Type B pancreatic cell (in vitro differentiated cells): ENCODE results near the gene THTPA. TPM values are rescaled to one million over a fixed set of nuclear protein-coding genes. Genes with fewer than 3 reads are reported as not detected.

Experiments used
- DNase-seq: peaks from one replicate; pipeline ENCODE4 v3.0.0; 2021; ENCODE audit warnings: mixed read lengths; ENCODE audit not compliant: unreplicated experiment; ENCODE audit errors: extremely low spot score
- H3K27ac Mint-ChIP-seq: 2 replicates; pipeline ENCODE4 v1.8.0; 2021; ENCODE audit warnings: mild to moderate bottlenecking, mixed read lengths
- H3K27me3 Mint-ChIP-seq: 2 replicates; pipeline ENCODE4 v1.8.0; 2021; ENCODE audit warnings: mixed read lengths
- H3K36me3 Mint-ChIP-seq: 2 replicates; pipeline ENCODE4 v1.8.0; 2021; ENCODE audit warnings: mixed read lengths
- H3K4me1 Mint-ChIP-seq: one replicate; pipeline ENCODE4 v1.8.0; 2021; ENCODE audit warnings: mixed read lengths; ENCODE audit not compliant: unreplicated experiment
- H3K4me3 Mint-ChIP-seq: 2 replicates; pipeline ENCODE4 v1.8.0; 2021; ENCODE audit warnings: mild to moderate bottlenecking, mixed read lengths
- H3K9me3 Mint-ChIP-seq: 2 replicates; pipeline ENCODE4 v1.8.0; 2021; ENCODE audit warnings: mixed read lengths
- CTCF ChIP-seq: fragments of 200-600 bp; sonication (generic); conservative IDR thresholded peaks from 2 replicates; pipeline ENCODE4 v1.5.0; 2021; ENCODE audit warnings: antibody characterized with exemption, mild to moderate bottlenecking
- total RNA-seq: library from RNA; stranded (reverse); gene quantifications from 2 replicates; pipeline ENCODE4 v1.2.1, GENCODE V29; 2021; ENCODE audit warnings: low replicate concordance

THTPA gene
- total RNA-seq, 1 donor from 2014 or later = 16.4 TPM

GRCh38 chr14:23578560-23579310 lies 22.7 kb downstream of the THTPA start, which contains the start of gene JPH4:
JPH4 (minus strand) TSS chr14:23578790; CDS start chr14:23577453, 1,337 bp downstream.
- H3K4me1 Mint-ChIP-seq = no peaks in the 10 kb centered on the region
- H3K27ac Mint-ChIP-seq = no peak within 1 kb of the TSS
- no peaks in the 10 kb centered on the region for H3K9me3 Mint-ChIP-seq
- DNase-seq = peak; percentile 66
- H3K36me3 Mint-ChIP-seq = no peaks in the 10 kb centered on the region
- peaks cover 77% of the 10 kb centered on the region for H3K27me3 Mint-ChIP-seq
- H3K4me3 Mint-ChIP-seq = peak within 1 kb of the TSS; percentile 82
- TF ChIP-seq CTCF = no peak

GRCh38 chr14:23579311-23579630 lies 23.2 kb downstream of the THTPA start:
- Mint-ChIP-seq H3K36me3 (no peaks in the 10 kb centered on the region), H3K4me1 (no peaks in the 10 kb centered on the region), H3K4me3 (no peak overlapping the region), H3K27me3 (peaks cover 76% of the 10 kb centered on the region), H3K9me3 (no peaks in the 10 kb centered on the region), H3K27ac (no peak overlapping the region)
- peak; percentile 59 for DNase-seq
- TF ChIP-seq CTCF = no peak

GRCh38 chr14:23579739-23580138 lies 23.7 kb downstream of the THTPA start:
- Mint-ChIP-seq H3K4me1 (no peaks in the 10 kb centered on the region), H3K4me3 (no peak overlapping the region), H3K36me3 (no peaks in the 10 kb centered on the region), H3K27me3 (peaks cover 71% of the 10 kb centered on the region), H3K27ac (no peak overlapping the region), H3K9me3 (no peaks in the 10 kb centered on the region)
- DNase-seq = no peak
- no peak for TF ChIP-seq CTCF

GRCh38 chr14:23580152-23580926 lies 24.3 kb downstream of the THTPA start:
- DNase-seq = peak; percentile 65
- TF ChIP-seq CTCF = no peak
- H3K27me3 Mint-ChIP-seq = peaks cover 65% of the 10 kb centered on the region
- no peak overlapping the region for H3K27ac Mint-ChIP-seq
- H3K4me3 Mint-ChIP-seq = no peak overlapping the region
- no peaks in the 10 kb centered on the region for H3K36me3 Mint-ChIP-seq
- H3K9me3 Mint-ChIP-seq = no peaks in the 10 kb centered on the region
- no peaks in the 10 kb centered on the region for H3K4me1 Mint-ChIP-seq

- no peak for DNase-seq
Measured at GRCh38 chr14:23580948-23581281, 24.8 kb downstream of the THTPA start.

More at GRCh38 chr14:23580948-23581281, 24.8 kb downstream of the THTPA start:
- Mint-ChIP-seq H3K9me3 (no peaks in the 10 kb centered on the region), H3K4me1 (no peaks in the 10 kb centered on the region), H3K36me3 (peaks cover 3% of the 10 kb centered on the region), H3K27me3 (peaks cover 66% of the 10 kb centered on the region), H3K4me3 (no peak overlapping the region), H3K27ac (no peak overlapping the region)
- TF ChIP-seq CTCF = no peak
